Measurements from ENCODE around the gene ZNF169.
"Not testable (repeated sequence)": the region's sequence is repeated elsewhere in the genome, so short reads cannot be mapped to it uniquely, and the experiment has no call there.

DNA sequence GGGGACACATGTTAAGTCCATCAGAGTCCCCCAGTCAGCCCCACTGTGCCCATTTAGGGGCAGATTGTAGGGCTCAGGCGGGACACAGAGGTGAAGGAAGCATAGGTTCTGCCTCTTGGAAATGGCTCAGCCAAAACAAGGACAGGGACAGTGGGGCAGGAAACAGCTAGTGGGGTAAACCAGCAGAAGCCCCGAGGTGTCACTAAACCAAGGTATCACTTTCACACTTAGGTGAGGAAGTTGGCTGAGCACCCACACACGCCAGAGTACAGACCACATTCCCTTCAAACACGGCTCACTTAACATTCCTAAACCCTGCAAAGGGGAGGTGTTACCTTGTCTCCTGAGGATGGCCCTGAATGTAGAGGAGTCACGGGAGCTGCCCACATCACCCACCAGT is 57.1 kb downstream of the ZNF169 start:
- not testable (repeated sequence) for TF ChIP-seq CTCF (IDR thresholded peaks at IDR 0.05; ENCODE audit: poor library complexity, severe bottlenecking); TAF1 (IDR thresholded peaks at IDR 0.05; ENCODE audit: low read depth); EZH2 (IDR thresholded peaks at IDR 0.05; ENCODE audit: borderline replicate concordance, insufficient read depth, low read length, poor library complexity, severe bottlenecking)

Measured in neural cell (in vitro differentiated cells).